ENCODE data around the gene TTC7B.
"Not testable (repeated sequence)": the region's sequence is repeated elsewhere in the genome, so short reads cannot be mapped to it uniquely, and the experiment has no call there.

Gene TTC7B

DNA sequence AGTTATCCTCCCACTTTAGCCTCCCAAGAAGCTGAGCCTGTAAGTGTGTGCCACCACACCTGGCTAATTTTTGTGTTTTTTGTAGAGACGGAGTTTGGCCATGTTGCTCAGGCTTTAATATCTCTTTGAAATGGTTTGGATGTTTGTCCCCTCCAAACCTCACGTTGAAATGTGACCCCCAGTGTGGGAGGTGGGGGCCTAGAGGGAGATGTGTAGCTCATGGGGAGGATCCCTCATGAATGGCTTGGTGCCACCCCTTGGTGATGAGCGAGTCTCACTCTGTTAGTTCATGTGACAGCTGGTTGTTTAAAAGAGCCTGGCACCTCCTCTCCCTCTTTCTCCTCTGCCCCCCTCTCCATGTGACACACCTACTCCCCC lies 23.6 kb upstream of the TTC7B start:
- DNase-seq (ENCODE audit: low spot score) (peak; percentile 15), ATAC-seq (ENCODE audit: low read depth) (no peak)
- H3K27ac ChIP-seq (ENCODE audit: poor library complexity, severe bottlenecking) = no peak overlapping the region
- no peaks in the 10 kb centered on the region for H3K9me3 ChIP-seq (ENCODE audit: severe bottlenecking)
- H3K27me3 ChIP-seq (ENCODE audit: insufficient read depth, poor library complexity, severe bottlenecking) = no peaks in the 10 kb centered on the region
- H3K4me1 ChIP-seq (ENCODE audit: insufficient read depth, poor library complexity, severe bottlenecking) = peaks cover 4% of the 10 kb centered on the region
- TF ChIP-seq, protein P1, sequence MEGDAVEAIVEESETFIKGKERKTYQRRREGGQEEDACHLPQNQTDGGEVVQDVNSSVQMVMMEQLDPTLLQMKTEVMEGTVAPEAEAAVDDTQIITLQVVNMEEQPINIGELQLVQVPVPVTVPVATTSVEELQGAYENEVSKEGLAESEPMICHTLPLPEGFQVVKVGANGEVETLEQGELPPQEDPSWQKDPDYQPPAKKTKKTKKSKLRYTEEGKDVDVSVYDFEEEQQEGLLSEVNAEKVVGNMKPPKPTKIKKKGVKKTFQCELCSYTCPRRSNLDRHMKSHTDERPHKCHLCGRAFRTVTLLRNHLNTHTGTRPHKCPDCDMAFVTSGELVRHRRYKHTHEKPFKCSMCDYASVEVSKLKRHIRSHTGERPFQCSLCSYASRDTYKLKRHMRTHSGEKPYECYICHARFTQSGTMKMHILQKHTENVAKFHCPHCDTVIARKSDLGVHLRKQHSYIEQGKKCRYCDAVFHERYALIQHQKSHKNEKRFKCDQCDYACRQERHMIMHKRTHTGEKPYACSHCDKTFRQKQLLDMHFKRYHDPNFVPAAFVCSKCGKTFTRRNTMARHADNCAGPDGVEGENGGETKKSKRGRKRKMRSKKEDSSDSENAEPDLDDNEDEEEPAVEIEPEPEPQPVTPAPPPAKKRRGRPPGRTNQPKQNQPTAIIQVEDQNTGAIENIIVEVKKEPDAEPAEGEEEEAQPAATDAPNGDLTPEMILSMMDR (IDR thresholded peaks at IDR 0.05; ENCODE audit: poor library complexity, severe bottlenecking) = no peak
- H3K36me3 ChIP-seq (ENCODE audit: low read depth) = no peaks in the 10 kb centered on the region
- no peak overlapping the region for H3K4me3 ChIP-seq (ENCODE audit: severe bottlenecking)

DNA sequence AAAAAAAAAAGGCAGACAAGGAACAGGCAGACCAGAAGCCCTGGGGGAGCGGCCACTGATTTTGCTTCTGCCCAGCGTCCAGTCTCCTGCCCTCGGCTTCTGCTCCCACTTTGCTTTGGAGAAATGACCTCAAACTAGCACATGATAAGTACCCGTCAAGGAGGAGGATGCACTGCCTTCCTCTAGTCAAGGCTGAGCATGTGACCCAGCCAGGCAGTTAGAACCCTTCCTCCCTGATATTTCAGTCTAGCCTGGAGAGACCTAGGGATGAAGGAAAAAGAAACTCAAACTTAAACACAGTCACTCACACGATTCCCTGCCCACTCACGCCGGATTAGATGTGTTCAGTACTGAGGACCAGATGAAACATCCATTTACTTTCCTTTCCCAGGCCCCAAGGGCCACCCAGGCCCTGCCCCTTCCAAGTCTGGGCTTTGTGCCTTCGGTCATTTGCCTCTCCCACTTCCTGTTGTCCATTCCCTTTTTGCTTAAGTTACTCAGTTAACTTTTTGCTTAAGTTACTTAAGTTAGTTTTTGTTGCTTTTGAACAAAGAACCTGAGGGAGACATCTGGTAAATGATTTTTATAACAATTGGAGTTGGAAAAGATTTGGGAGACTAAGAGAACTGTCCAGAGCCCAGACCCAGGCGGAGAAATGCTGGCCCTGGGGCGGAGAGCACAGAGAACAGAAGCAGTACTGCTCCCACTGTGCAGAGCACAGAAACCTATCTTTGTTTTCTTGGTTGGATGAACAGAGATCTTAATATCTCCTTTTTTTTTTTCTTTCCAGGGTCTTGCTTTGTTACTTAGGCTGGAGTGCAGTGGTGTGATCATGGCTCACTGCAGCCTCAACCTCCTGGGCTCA lies 23.0 kb upstream of the TTC7B start:
- Histone ChIP-seq H3K9me3 (ENCODE audit: severe bottlenecking) (no peaks in the 10 kb centered on the region), H3K36me3 (ENCODE audit: low read depth) (no peaks in the 10 kb centered on the region), H3K27me3 (ENCODE audit: insufficient read depth, poor library complexity, severe bottlenecking) (no peaks in the 10 kb centered on the region), H3K27ac (ENCODE audit: poor library complexity, severe bottlenecking) (no peak overlapping the region), H3K4me3 (ENCODE audit: severe bottlenecking) (no peak overlapping the region), H3K4me1 (ENCODE audit: insufficient read depth, poor library complexity, severe bottlenecking) (peaks cover 4% of the 10 kb centered on the region)
- peak; percentile 37 for DNase-seq (ENCODE audit: low spot score)
- TF ChIP-seq, protein P1 (IDR thresholded peaks at IDR 0.05; ENCODE audit: poor library complexity, severe bottlenecking) = no peak
- ATAC-seq (ENCODE audit: low read depth) = no peak

DNA sequence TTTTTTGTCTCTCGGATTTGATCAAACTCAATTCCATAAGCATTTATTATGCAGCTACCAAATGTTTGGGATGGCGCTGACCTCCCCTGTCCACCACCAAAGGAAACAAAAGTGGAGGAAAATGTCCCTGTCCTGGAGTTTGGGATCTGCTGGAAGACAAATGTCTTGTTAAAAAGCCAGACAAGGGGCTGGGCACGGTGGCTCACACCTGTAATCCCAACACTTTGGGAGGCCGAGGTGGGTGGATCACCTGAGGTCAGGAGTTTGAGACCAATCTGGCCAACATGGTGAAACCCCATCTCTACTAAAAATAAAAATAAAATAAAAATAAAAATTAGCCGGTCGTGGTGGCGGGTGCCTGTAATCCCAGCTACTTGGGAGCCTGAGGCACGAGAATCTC lies 22.3 kb upstream of the TTC7B start:
- H3K36me3 ChIP-seq (ENCODE audit: low read depth); ATAC-seq (ENCODE audit: low read depth); H3K4me3 ChIP-seq (ENCODE audit: severe bottlenecking); H3K27ac ChIP-seq (ENCODE audit: poor library complexity, severe bottlenecking); H3K4me1 ChIP-seq (ENCODE audit: insufficient read depth, poor library complexity, severe bottlenecking); H3K27me3 ChIP-seq (ENCODE audit: insufficient read depth, poor library complexity, severe bottlenecking); H3K9me3 ChIP-seq (ENCODE audit: severe bottlenecking): not testable (repeated sequence)
- peak; percentile 22 for DNase-seq (ENCODE audit: low spot score)

DNA sequence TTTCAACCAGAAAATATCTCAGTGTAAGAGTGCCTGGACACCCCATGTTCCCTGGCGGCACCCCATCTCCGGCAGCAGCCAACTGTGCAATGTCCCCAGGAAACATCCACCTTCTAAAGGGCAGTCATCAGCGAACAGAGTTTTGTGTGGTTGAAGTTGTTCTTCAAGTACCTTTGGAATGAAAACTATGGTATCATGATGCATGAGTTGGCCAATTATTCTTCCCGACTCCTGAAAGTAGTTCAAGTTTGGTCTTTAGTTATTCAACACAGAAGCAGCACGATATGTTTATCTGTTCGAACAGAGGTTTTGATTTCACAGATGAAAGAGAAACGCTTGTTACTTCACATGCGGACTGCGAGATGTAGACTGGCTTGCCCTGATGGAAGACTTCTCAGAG lies 21.1 kb upstream of the TTC7B start:
- ATAC-seq (ENCODE audit: low read depth) (no peak), DNase-seq (ENCODE audit: low spot score) (peak; percentile 19)
- Histone ChIP-seq H3K27me3 (ENCODE audit: insufficient read depth, poor library complexity, severe bottlenecking) (no peaks in the 10 kb centered on the region), H3K36me3 (ENCODE audit: low read depth) (no peaks in the 10 kb centered on the region), H3K4me3 (ENCODE audit: severe bottlenecking) (no peak overlapping the region), H3K9me3 (ENCODE audit: severe bottlenecking) (no peaks in the 10 kb centered on the region), H3K27ac (ENCODE audit: poor library complexity, severe bottlenecking) (no peak overlapping the region), H3K4me1 (ENCODE audit: insufficient read depth, poor library complexity, severe bottlenecking) (peaks cover 4% of the 10 kb centered on the region)
- TF ChIP-seq, protein P1 (IDR thresholded peaks at IDR 0.05; ENCODE audit: poor library complexity, severe bottlenecking) = no peak

DNA sequence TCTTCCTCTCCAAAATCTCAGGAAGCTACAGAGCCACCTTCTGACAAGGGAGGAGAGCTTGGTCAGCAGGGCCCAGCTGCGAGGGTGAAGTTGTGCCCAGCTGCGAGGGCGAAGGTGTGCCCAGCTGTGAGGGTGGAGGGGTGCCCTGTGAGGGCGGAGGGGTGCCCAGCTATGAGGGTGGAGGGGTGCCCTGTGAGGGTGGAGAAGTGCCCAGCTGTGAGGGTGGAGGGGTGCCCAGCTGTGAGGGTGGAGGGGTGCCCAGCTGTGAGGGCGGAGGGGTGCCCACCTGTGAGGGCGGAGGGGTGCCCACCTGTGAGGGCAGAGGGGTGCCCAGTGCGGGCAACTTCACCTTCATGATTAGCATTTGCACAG lies 20.4 kb upstream of the TTC7B start:
- Histone ChIP-seq H3K9me3 (ENCODE audit: severe bottlenecking) (no peaks in the 10 kb centered on the region), H3K27ac (ENCODE audit: poor library complexity, severe bottlenecking) (no peak overlapping the region), H3K4me3 (ENCODE audit: severe bottlenecking) (no peak overlapping the region), H3K27me3 (ENCODE audit: insufficient read depth, poor library complexity, severe bottlenecking) (no peaks in the 10 kb centered on the region), H3K4me1 (ENCODE audit: insufficient read depth, poor library complexity, severe bottlenecking) (peaks cover 4% of the 10 kb centered on the region), H3K36me3 (ENCODE audit: low read depth) (no peaks in the 10 kb centered on the region)
- no peak for ATAC-seq (ENCODE audit: low read depth)
- DNase-seq (ENCODE audit: low spot score) = peak; percentile 33
- TF ChIP-seq, protein P1 (IDR thresholded peaks at IDR 0.05; ENCODE audit: poor library complexity, severe bottlenecking) = no peak

Measured in RWPE2 (cell line).